HEK293 (cell line): ENCODE data around the gene METTL21A.

Experiments
- EGR2 ChIP-seq: fragments of 450-650 bp; formaldehyde crosslinking; IDR thresholded peaks from 2 replicates; pipeline ENCODE4 v1.5.1; 2016; ENCODE audit warnings: low read depth, missing biosample characterization, missing genetic modification characterization
- KLF1 ChIP-seq: fragments of 450-650 bp; formaldehyde crosslinking; IDR thresholded peaks from 2 replicates; pipeline ENCODE4 v1.5.1; 2016; ENCODE audit warnings: missing biosample characterization, missing genetic modification characterization
- TRIM28 ChIP-seq: IDR thresholded peaks from 2 replicates; pipeline ENCODE4 v1.6.1; 2011; ENCODE audit warnings: low read length, control low read depth, borderline replicate concordance
- ZBTB8A ChIP-seq: fragments of 450-650 bp; formaldehyde crosslinking; IDR thresholded peaks from 2 replicates; pipeline ENCODE4 v1.5.1; 2016; ENCODE audit warnings: missing biosample characterization, missing genetic modification characterization
- ZNF221 ChIP-seq: fragments of 450-650 bp; formaldehyde crosslinking; IDR thresholded peaks from 2 replicates; pipeline ENCODE4 v1.5.1; 2017; ENCODE audit warnings: missing biosample characterization, missing genetic modification characterization, borderline replicate concordance
- ZNF530 ChIP-seq: fragments of 450-650 bp; formaldehyde crosslinking; IDR thresholded peaks from 2 replicates; pipeline ENCODE4 v1.5.1; 2016; ENCODE audit warnings: low read depth, missing biosample characterization, missing genetic modification characterization
- ZNF658 ChIP-seq: fragments of 450-650 bp; formaldehyde crosslinking; IDR thresholded peaks from 2 replicates; pipeline ENCODE4; 2016; ENCODE audit warnings: missing biosample characterization, missing genetic modification characterization
- TF ChIP-seq, protein P1 (sequence below): fragments of 450-650 bp; formaldehyde crosslinking; IDR thresholded peaks from 2 replicates; pipeline ENCODE4 v1.5.1; 2016; ENCODE audit warnings: missing biosample characterization, missing genetic modification characterization

DNA sequence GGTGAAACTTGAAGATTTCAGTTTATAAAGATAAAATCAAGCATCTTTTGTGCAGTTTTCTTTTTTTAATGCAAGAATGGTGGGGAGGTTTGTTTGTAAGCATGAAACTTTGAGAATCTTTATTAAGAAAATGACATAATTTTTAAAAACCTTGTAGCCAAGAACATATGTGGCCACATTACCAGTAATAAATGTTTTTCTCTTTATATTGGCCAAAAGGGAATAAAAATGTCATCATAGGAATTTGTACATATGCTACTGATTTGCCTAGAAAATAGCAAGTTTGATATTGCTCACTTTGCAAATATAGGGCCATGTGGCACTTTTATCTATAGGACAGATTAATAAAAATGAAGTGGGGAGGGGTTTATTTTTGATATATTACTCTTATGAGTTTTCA lies 25.6 kb downstream of the METTL21A start:
- TF ChIP-seq, protein P1, sequence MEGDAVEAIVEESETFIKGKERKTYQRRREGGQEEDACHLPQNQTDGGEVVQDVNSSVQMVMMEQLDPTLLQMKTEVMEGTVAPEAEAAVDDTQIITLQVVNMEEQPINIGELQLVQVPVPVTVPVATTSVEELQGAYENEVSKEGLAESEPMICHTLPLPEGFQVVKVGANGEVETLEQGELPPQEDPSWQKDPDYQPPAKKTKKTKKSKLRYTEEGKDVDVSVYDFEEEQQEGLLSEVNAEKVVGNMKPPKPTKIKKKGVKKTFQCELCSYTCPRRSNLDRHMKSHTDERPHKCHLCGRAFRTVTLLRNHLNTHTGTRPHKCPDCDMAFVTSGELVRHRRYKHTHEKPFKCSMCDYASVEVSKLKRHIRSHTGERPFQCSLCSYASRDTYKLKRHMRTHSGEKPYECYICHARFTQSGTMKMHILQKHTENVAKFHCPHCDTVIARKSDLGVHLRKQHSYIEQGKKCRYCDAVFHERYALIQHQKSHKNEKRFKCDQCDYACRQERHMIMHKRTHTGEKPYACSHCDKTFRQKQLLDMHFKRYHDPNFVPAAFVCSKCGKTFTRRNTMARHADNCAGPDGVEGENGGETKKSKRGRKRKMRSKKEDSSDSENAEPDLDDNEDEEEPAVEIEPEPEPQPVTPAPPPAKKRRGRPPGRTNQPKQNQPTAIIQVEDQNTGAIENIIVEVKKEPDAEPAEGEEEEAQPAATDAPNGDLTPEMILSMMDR (tag by site-specific recombination), result no peak
- no peak for TF ChIP-seq ZBTB8A
- no peak for TF ChIP-seq EGR2
- no peak for TF ChIP-seq TRIM28
- TF ChIP-seq ZNF658 (tag by site-specific recombination), result no peak
- TF ChIP-seq KLF1, result no peak
- no peak for TF ChIP-seq ZNF221 (tag by site-specific recombination)
- no peak for TF ChIP-seq ZNF530
